Mammary epithelial cell (primary cell): ENCODE data around the gene TSFM.

Experiments
- CTCF ChIP-seq, 2 donors: IDR thresholded peaks in 1 of 2; conservative IDR thresholded peaks in 1 of 2; 2 replicates each; pipeline ENCODE4 v1.5.1; 2011 to 2012; ENCODE audit warnings: inconsistent platforms in 2 of 2, low read length in 2 of 2, mild to moderate bottlenecking in 2 of 2, control low read depth in 1 of 2, low read depth in 1 of 2; ENCODE audit not compliant: insufficient read depth in 1 of 2; ENCODE audit errors: extremely low read depth in 1 of 2
- EZH2 ChIP-seq: IDR thresholded peaks from 2 replicates; pipeline ENCODE4 v1.6.1; 2012; ENCODE audit warnings: low read length, inconsistent platforms, borderline replicate concordance

GRCh38 chr12:57803319-57803893 is 20.8 kb downstream of the TSFM start:
- TF ChIP-seq CTCF (conservative IDR thresholded peaks at IDR 0.05 in 1 of 2, IDR thresholded peaks at IDR 0.05 in 1 of 2; ENCODE audit: extremely low read depth in 1 of 2, insufficient read depth in 1 of 2, low read depth in 1 of 2, low read length in 2 of 2) (peak; percentile 82 to 89), EZH2 (no peak)
